Measurements from ENCODE around the gene BCL2L15.
"Not testable (repeated sequence)": the region's sequence is repeated elsewhere in the genome, so short reads cannot be mapped to it uniquely, and the experiment has no call there.

Gene BCL2L15

DNA sequence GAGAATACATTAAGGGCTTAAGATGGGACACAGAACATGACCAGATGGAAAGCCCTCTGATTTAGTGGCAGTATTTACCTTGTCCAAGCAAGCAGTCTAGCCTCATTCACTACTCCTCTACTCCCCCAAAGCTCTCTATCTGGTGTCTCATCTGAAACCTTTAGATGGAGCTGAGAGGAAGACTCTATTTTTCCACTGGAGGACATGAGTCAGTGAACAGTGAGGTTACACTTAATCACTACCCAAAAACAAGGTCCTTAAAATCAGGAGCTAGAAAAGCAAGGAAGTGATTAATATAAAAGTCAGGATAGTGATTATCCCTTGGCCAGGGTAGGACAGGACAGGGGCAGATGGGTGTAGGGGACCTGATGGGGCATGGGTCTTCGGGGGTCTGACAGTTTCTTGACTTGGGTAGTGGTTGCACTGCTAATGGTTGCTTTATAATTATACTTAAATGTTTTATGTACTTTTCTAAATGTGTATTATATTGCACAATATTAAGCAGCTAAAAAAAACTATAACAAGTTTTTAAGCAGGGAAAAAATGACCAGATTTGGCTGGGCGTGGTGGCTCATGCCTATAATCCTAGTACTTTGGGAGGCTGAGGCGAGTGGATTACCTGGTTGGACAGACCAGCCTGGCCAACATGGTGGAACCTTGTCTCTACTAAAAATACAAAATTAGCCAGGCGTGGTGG, 18.8 kb downstream of the BCL2L15 start:
- no peak for DNase-seq

GRCh38 chr1:113861641-113862040, 25.7 kb downstream of the BCL2L15 start:
- DNase-seq: no peak

DNA sequence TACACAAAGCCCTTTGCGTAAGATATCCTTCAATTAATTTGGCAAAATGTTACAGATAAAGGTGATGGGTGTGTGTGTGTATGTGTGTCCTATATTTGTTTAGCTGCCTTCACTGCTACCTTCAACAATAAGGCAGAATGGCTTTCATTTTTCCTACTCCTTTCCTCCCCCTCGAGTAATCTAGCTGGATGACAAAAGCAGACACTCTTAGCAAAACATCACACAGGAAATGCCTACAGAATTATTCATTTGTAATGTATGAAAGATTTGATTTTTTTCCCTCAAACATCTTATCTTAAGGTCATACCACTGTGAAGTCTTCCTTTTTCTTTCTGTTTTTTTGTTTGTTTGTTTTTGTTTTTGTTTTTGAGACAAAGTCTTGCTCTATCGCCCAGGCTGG, 26.5 kb downstream of the BCL2L15 start:
- DNase-seq: no peak

- DNase-seq: no peak
These were observed 27.8 kb downstream of the BCL2L15 start for GRCh38 chr1:113859478-113860175.

- no peak for DNase-seq
These were observed 28.4 kb downstream of the BCL2L15 start for GRCh38 chr1:113858982-113859381.

GRCh38 chr1:113858418-113858817, 29.0 kb downstream of the BCL2L15 start:
- no peak for DNase-seq

- DNase-seq: no peak
These were observed 29.6 kb downstream of the BCL2L15 start for GRCh38 chr1:113857776-113858175.

- no peak for DNase-seq
These were observed 31.0 kb downstream of the BCL2L15 start for GRCh38 chr1:113856401-113856790.

DNA sequence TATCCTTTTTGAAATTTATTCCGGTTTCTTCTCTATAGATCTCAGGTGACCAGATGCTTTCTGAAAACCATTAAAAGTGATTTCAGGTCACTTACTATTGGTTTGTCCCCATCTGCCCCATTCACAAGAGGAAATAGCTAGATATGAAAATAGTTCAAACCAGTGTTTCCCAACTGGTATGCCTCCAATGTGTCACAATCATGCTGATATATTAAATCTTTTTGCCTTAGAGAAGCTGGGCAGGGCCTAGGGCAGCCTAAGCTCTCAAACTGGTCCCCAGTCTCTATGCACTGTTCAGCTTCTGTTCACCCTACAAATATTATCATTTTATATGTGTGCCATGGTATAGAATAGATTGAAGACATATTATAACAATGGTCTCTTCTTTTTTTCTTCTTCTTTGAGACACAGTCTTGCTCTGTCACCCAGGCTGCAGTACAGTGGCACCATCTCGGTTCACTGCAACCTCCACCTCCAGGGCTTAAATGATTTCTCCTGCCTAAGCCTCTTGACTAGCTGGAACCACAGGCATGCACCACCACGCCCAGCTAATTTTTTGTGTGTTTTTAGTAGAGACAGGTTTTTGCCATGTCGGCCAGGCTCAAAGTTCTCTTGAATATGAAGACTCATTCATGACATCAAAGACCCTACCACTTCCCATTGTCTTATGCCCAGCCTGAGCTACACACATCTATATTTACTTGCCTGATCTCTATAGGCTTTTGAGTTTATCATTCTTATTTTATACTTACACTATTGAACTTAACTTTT, 31.6 kb downstream of the BCL2L15 start:
- DNase-seq: no peak

DNA sequence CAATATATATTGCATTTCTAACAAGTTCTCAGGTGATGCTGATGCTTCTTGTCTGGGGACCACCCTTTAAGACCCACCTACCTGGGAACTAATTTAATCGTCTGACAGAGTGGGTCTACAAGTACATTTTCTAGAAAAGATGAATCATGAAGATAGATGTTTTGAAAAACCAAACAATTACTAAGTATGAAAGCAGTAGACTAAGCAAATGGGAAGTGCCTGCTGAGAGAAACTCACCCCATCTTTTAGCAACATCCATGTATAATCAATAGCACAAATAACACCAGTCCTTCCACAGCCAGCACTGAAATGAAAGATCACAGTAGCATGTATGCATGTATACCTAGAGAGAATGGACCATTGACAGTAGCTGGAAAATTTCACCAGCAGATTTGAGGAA, 33.1 kb downstream of the BCL2L15 start:
- no peak for DNase-seq

GRCh38 chr1:113852694-113853093, 34.7 kb downstream of the BCL2L15 start:
- not testable (repeated sequence) for DNase-seq

GRCh38 chr1:113850127-113850796, 37.1 kb downstream of the BCL2L15 start:
- no peak for DNase-seq

GRCh38 chr1:113849072-113849471, 38.3 kb downstream of the BCL2L15 start:
- DNase-seq: no peak

GRCh38 chr1:113846391-113847035, 40.9 kb downstream of the BCL2L15 start:
- DNase-seq: no peak

GRCh38 chr1:113836534-113836933, 50.8 kb downstream of the BCL2L15 start:
- no peak for DNase-seq

DNA sequence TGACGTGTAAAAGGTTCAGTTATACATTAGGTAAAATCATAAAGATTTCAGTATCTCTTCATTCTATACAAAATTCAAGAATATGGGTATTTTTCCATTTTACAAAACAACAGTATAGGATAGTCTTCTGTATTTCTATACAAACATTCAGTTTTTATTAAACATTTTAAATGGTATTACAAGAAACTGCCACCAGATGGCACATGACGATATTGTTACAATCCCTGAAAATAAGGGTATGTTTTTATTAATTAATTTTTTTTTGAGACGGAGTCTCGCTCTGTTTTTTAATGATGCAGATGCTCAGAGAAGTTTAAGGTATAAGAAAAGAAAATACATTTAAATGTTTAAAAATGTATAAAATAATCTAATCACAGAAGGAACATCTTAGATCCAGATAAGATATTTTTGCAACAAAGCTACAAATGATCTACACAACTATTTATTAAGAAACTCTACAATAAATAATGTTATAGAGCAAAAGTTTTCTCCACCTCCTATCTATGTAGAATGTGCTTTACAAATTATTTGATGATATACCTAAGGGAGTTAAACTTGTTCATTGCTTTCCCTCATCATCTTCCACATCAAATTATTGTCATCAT, 51.6 kb downstream of the BCL2L15 start:
- DNase-seq: peak; percentile 24

DNA sequence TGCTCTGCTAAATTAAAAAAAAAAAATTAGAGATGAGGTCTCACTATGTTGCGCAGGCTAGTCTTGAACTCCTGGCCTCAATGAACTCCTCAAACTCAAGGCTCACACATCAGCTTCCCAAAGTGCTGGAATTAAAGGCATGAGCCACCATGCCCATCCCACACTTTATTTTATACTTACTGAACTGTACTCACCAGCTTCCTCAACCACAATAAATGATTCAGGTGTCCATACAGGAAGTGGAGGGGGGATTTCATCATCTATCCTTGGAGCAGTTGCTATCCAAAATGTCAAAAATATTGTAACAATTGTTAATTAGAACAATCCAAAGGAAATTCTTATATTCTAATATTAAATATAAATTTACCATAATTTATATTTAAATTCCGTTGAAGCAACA, 52.7 kb downstream of the BCL2L15 start:
- no peak for DNase-seq

Data from NCI-H774 (cell line).